Measurements from ENCODE around the gene LAP3.

LAP3 gene

GRCh38 chr4:17619416-17620105, 42.6 kb downstream of the LAP3 start:
- H3K4me3 ChIP-seq (ENCODE audit: low read depth, low read length) = no peak overlapping the region
- TF ChIP-seq CTCF (IDR thresholded peaks at IDR 0.05; ENCODE audit: low read depth, low read length) = no peak

- no peak for TF ChIP-seq CTCF (IDR thresholded peaks at IDR 0.05; ENCODE audit: low read depth, low read length)
- H3K4me3 ChIP-seq (ENCODE audit: low read depth, low read length) = no peak overlapping the region
Measured at GRCh38 chr4:17623451-17624001, 46.5 kb downstream of the LAP3 start.

- TF ChIP-seq CTCF (IDR thresholded peaks at IDR 0.05; ENCODE audit: low read depth, low read length) = no peak
- no peak overlapping the region for H3K4me3 ChIP-seq (ENCODE audit: low read depth, low read length)
Measured at GRCh38 chr4:17624821-17625220, 47.8 kb downstream of the LAP3 start.

- H3K4me3 ChIP-seq (ENCODE audit: low read depth, low read length) = no peak overlapping the region
- TF ChIP-seq CTCF (IDR thresholded peaks at IDR 0.05; ENCODE audit: low read depth, low read length) = no peak
Measured at GRCh38 chr4:17630228-17630627, 53.2 kb downstream of the LAP3 start.

GRCh38 chr4:17633600-17633999, 56.6 kb downstream of the LAP3 start:
- TF ChIP-seq CTCF (IDR thresholded peaks at IDR 0.05; ENCODE audit: low read depth, low read length) = no peak

GRCh38 chr4:17635056-17635455, 58.1 kb downstream of the LAP3 start:
- no peak for TF ChIP-seq CTCF (IDR thresholded peaks at IDR 0.05; ENCODE audit: low read depth, low read length)
- H3K4me3 ChIP-seq (ENCODE audit: low read depth, low read length) = no peak overlapping the region

More at GRCh38 chr4:17633600-17633999, 56.6 kb downstream of the LAP3 start:
- no peak overlapping the region for H3K4me3 ChIP-seq (ENCODE audit: low read depth, low read length)

GRCh38 chr4:17636341-17636695, 59.3 kb downstream of the LAP3 start:
- H3K4me3 ChIP-seq (ENCODE audit: low read depth, low read length) = no peak overlapping the region
- no peak for TF ChIP-seq CTCF (IDR thresholded peaks at IDR 0.05; ENCODE audit: low read depth, low read length)
